SK-N-SH (cell line): Measurements from ENCODE around the gene TNIP2.

Source experiments
- CHD2 ChIP-seq: fragments of 150-350 bp; IDR thresholded peaks from 2 replicates; pipeline ENCODE4 v1.6.1; 2018; ENCODE audit warnings: low read length; ENCODE audit not compliant: partially characterized antibody
- CTCF ChIP-seq: fragments of 200-600 bp; sonication (generic); IDR thresholded peaks from 2 replicates; pipeline ENCODE4 v1.6.1; 2017; ENCODE audit warnings: antibody characterized with exemption, mild to moderate bottlenecking, moderate library complexity
- EP300 ChIP-seq, 2 experiments: IDR thresholded peaks; 2 replicates each; pipeline versions ENCODE4 v1.4.0 to v1.6.1; 2012; ENCODE audit warnings: borderline replicate concordance in 1 of 2, low read depth in 1 of 2, low read length in 1 of 2
- EZH2phosphoT487 ChIP-seq: fragments of 200-600 bp; sonication (generic); IDR thresholded peaks from 2 replicates; pipeline ENCODE4 v1.6.1; 2017; ENCODE audit warnings: low read depth, mixed run types, mild to moderate bottlenecking, antibody characterized with exemption, moderate library complexity, borderline replicate concordance
- FOXJ3 ChIP-seq: sonication (generic); formaldehyde crosslinking; IDR thresholded peaks from 2 replicates; pipeline ENCODE4 v1.5.1; 2020; ENCODE audit warnings: mild to moderate bottlenecking, missing genetic modification reagents
- JUND ChIP-seq: IDR thresholded peaks from 2 replicates; pipeline ENCODE4 v1.4.0; 2012
- MXI1 ChIP-seq: IDR thresholded peaks from 2 replicates; pipeline ENCODE4 v1.6.1; 2012; ENCODE audit warnings: mild to moderate bottlenecking, low read depth, low read length, improper control_type of control experiment
- POLR2AphosphoS5 ChIP-seq: IDR thresholded peaks from 2 replicates; pipeline ENCODE4 v1.6.1; 2012; ENCODE audit warnings: low read depth, low read length
- RCOR1 ChIP-seq: fragments of 150-350 bp; IDR thresholded peaks from 2 replicates; pipeline ENCODE4 v1.6.1; 2017; ENCODE audit warnings: antibody characterized with exemption, low read length
- REST ChIP-seq: IDR thresholded peaks from 2 replicates; pipeline ENCODE4 v1.6.1; 2012; ENCODE audit warnings: mild to moderate bottlenecking, low read depth, low read length, moderate library complexity
- TAF1 ChIP-seq: IDR thresholded peaks from 2 replicates; pipeline ENCODE4 v1.6.1; 2012; ENCODE audit warnings: low read depth, mild to moderate bottlenecking, low read length, moderate library complexity, borderline replicate concordance
- USF2 ChIP-seq: fragments of 150-350 bp; IDR thresholded peaks from 2 replicates; pipeline ENCODE4 v1.6.1; 2017; ENCODE audit warnings: antibody characterized with exemption, low read length, low read depth, borderline replicate concordance

- TF ChIP-seq POLR2AphosphoS5 = no peak
- no peak for TF ChIP-seq CTCF
- TF ChIP-seq FOXJ3 (CRISPR knock-in tag) = no peak
- TF ChIP-seq MXI1 = no peak
- no peak for TF ChIP-seq CHD2
- TF ChIP-seq USF2 = no peak
- TF ChIP-seq REST = no peak
- TF ChIP-seq TAF1 = no peak
- TF ChIP-seq JUND = no peak
- no peak for TF ChIP-seq RCOR1
- no peak for TF ChIP-seq EZH2phosphoT487
- TF ChIP-seq EP300 (IDR thresholded peaks at IDR 0.05; ENCODE audit: borderline replicate concordance in 1 of 2, low read depth in 1 of 2, low read length in 1 of 2) = no peak
Measured at GRCh38 chr4:2691952-2692435, 64.1 kb downstream of the TNIP2 start.
